ENCODE results near the gene MAP2K3.

DNA sequence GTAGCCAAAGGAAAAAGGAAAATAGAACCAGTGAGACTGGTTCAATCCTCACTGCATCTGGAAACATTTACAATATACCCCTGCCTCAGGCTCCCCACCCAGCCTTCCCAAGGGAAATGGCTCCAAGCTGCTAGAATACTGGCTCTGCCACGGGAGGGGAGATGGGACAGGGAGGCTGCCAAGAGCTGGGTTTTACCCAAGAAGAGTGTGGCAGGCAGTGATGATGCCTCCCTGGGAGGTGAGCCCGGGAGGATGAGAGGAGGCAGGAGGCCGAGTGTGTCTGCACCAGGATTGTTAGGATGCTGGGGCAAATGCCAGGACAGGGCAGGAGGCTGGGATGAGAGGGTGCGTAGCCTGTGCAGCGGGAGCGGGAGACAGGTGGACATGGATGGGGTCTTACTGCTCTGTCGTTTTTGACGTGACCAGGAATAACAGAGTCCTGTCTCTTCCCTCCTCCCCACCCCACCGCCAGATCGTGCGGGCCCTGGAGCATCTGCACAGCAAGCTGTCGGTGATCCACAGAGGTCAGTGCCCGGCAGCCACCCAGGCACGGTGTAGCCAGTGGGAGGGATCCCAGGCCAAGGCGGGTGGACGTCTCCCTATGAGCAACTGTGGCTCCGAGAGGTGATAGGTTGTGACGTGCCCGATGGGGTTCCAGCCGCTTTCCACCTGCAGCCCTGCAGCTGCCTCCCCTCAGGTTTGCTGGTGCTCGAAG lies 18.4 kb downstream of the MAP2K3 start:
- TF ChIP-seq, protein P1, sequence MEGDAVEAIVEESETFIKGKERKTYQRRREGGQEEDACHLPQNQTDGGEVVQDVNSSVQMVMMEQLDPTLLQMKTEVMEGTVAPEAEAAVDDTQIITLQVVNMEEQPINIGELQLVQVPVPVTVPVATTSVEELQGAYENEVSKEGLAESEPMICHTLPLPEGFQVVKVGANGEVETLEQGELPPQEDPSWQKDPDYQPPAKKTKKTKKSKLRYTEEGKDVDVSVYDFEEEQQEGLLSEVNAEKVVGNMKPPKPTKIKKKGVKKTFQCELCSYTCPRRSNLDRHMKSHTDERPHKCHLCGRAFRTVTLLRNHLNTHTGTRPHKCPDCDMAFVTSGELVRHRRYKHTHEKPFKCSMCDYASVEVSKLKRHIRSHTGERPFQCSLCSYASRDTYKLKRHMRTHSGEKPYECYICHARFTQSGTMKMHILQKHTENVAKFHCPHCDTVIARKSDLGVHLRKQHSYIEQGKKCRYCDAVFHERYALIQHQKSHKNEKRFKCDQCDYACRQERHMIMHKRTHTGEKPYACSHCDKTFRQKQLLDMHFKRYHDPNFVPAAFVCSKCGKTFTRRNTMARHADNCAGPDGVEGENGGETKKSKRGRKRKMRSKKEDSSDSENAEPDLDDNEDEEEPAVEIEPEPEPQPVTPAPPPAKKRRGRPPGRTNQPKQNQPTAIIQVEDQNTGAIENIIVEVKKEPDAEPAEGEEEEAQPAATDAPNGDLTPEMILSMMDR (IDR thresholded peaks at IDR 0.05): no peak
- TF ChIP-seq POLR2A (IDR thresholded peaks at IDR 0.05): no peak
